ENCODE measurements around the gene DHODH. TPM values are rescaled to one million over a fixed set of nuclear protein-coding genes. Genes with fewer than 3 reads are reported as not detected.
"Not testable (repeated sequence)": the region's sequence is repeated elsewhere in the genome, so short reads cannot be mapped to it uniquely, and the experiment has no call there.

Gene DHODH
- total and polyA plus RNA-seq, 2 of the 8 experiments (the other 6 are each of a cell fraction or from before 2014, with no cell fraction given): 9.1 to 19.4 TPM

DNA sequence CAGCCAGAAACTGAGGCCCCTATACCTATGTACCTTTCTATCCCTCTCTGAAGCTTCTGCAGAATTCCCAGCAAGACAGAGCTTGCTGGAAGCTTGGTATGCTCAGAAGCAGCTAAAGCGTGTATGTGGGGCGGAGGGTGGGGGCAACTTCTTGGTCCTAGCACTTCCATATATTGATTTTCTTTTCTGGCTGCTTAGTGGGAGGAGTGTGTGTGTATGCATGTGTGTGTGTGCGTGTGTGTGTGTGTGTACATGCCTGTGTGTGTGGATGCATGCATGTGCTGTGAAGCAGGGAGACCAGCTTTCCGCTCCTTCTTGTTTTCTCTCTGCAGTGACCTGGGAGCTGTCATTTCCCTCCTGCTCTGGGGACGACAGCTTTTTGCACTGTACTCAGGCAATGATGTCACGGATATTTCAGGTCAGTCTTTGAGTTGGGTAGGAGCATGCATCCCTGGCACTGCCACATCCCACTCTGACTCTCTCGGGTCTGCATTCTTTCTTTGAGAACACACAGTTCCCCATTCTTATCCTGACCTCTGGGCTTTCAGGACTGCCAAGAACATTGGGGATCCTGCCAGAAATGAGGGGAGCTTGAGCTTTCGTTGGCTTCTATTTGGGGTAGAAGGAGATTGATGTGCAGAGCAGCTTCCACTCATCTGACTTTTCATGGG, 65.2 kb downstream of the DHODH start (continued):
- TF ChIP-seq, protein P1, sequence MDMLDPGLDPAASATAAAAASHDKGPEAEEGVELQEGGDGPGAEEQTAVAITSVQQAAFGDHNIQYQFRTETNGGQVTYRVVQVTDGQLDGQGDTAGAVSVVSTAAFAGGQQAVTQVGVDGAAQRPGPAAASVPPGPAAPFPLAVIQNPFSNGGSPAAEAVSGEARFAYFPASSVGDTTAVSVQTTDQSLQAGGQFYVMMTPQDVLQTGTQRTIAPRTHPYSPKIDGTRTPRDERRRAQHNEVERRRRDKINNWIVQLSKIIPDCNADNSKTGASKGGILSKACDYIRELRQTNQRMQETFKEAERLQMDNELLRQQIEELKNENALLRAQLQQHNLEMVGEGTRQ (IDR thresholded peaks at IDR 0.05; ENCODE audit: low read length): no peak
- TF ChIP-seq RNF2 (IDR thresholded peaks at IDR 0.05; ENCODE audit: borderline replicate concordance, low read depth, low read length, missing control alignments, poor library complexity, severe bottlenecking): no peak
- no peak for TF ChIP-seq CBX5 (IDR thresholded peaks at IDR 0.05; ENCODE audit: low read depth, low read length)

DNA sequence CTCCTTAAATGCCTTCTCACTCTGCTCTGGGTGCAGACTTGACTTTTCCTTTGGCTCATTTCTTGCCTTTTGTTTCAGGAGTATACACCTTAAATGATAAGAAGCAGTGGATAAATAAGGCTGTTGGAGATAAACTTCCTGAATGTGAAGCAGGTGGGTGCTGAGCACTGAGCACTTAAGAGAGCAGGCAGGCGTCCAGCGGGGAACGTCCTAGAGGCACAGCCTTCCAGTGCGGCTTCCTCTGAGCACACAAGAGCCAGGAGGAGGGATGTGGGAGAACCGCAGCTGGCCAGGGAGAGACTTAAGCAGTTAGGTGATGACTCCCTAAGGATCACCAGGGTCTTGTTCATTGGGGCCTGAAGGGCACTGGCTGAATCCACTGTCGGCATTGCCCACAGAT, 66.5 kb downstream of the DHODH start:
- not testable (repeated sequence) for H2BK15ac ChIP-seq (ENCODE audit: low read length); H3K18ac ChIP-seq (ENCODE audit: extremely low read depth, low read length); H3K27me3 ChIP-seq (replicated peaks in 1 of 4; ENCODE audit: control insufficient read depth in 3 of 4, extremely low read depth in 1 of 4, insufficient read depth in 3 of 4, low read length in 3 of 4); H3K79me2 ChIP-seq (ENCODE audit: control insufficient read depth in 1 of 2, insufficient read depth in 2 of 2, low read length in 2 of 2); H3K27ac ChIP-seq (ENCODE audit: low read depth, low read length); H3K79me1 ChIP-seq (ENCODE audit: low read depth, low read length); H2BK12ac ChIP-seq (ENCODE audit: low read depth, low read length); H4K91ac ChIP-seq (replicated peaks; ENCODE audit: insufficient read length, low read length); H2BK20ac ChIP-seq (ENCODE audit: low read length); H4K20me1 ChIP-seq (replicated peaks in 1 of 2; ENCODE audit: control insufficient read depth in 1 of 2, insufficient read depth in 2 of 2, low read length in 2 of 2); H3K23ac ChIP-seq (ENCODE audit: insufficient read length); H2AK5ac ChIP-seq (ENCODE audit: low read depth, low read length); FAIRE-seq; H3K23me2 ChIP-seq (ENCODE audit: low read depth, low read length); H3K9ac ChIP-seq (replicated peaks in 1 of 4; ENCODE audit: extremely low read depth in 1 of 4, low read depth in 3 of 4, low read length in 3 of 4); H3K4me2 ChIP-seq (ENCODE audit: insufficient read depth in 1 of 2, low read depth in 2 of 2, low read length in 2 of 2); H3K36me3 ChIP-seq (ENCODE audit: control insufficient read depth in 2 of 4, insufficient read depth in 4 of 4, low read length in 3 of 4); H4K8ac ChIP-seq (ENCODE audit: extremely low read depth, insufficient read depth, low read length); H4K5ac ChIP-seq (ENCODE audit: insufficient read length, low read depth, low read length); H2BK120ac ChIP-seq (replicated peaks; ENCODE audit: low read depth, low read length); H3K14ac ChIP-seq (ENCODE audit: insufficient read length); DNase-seq (ENCODE audit: low read depth in 1 of 2, low spot score in 2 of 2); H2BK5ac ChIP-seq (ENCODE audit: low read depth, low read length); H3K4ac ChIP-seq (replicated peaks; ENCODE audit: insufficient read length, low read depth, low read length); H3K4me3 ChIP-seq (ENCODE audit: extremely low read depth in 1 of 4, insufficient read depth in 2 of 4, low read depth in 3 of 4, low read length in 4 of 4); H2AFZ ChIP-seq (ENCODE audit: low read length); H3K56ac ChIP-seq (replicated peaks; ENCODE audit: insufficient read length, low read depth, low read length); H3K9me3 ChIP-seq (ENCODE audit: insufficient read depth in 2 of 2, low read depth in 1 of 2, low read length in 1 of 2)
- 92% methylated on average over 1 of the region's 6 CpGs; no CpG with 5 or more reads in 1 of the 2 experiments for WGBS, 2 experiments (ENCODE audit: extremely low coverage in 1 of 2, insufficient coverage in 1 of 2, insufficient read length in 1 of 2, insufficient replicate concordance in 2 of 2, low coverage in 1 of 2, low lambda C conversion rate in 2 of 2, missing lambda C conversion rate in 1 of 2)
- CTCF ChIA-PET (ENCODE audit: partially characterized antibody): interaction anchor here (1.2 kb wide), 1 partner anchor 25 kb away, joined by 3 read pairs; no protein-coding TSS in a partner anchor
- H3K4me1 ChIP-seq (replicated peaks in 1 of 4; ENCODE audit: control insufficient read depth in 3 of 4, insufficient read depth in 4 of 4, low read length in 3 of 4): peaks cover 0 to 14% (median 2%) of the 10 kb centered on the region in 4 experiments; a peak in 3 of 7 replicates
- POLR2A ChIA-PET (ENCODE audit: partially characterized antibody): interaction anchor here (1.5 kb wide), 1 partner anchor 18 kb away, joined by 4 read pairs; the partner anchor contains the start of genes DHX38 and TXNL4B
